GM12878 (cell line): Measurements from ENCODE around the gene ADGRL3. TPM values are rescaled to one million over a fixed set of nuclear protein-coding genes. Genes with fewer than 3 reads are reported as not detected.

Experiments used
- ATAC-seq: fragments of 200-7000 bp; cut with Tn5 transposase; 3 replicates; pipeline ENCODE4 v1.9.1; 2020; ENCODE audit warnings: mild to moderate bottlenecking, moderate library complexity
- BruUV-seq: library from RNA; stranded (reverse); fragments of 400-500 nt; replicated peaks from 2 replicates; lab custom pipeline; 2021; lab: Mats Ljungman, UMichigan
- CTCF ChIA-PET: fragments of 300-600 bp; sonication (Branson Sonifier 250); formaldehyde crosslinking; extraction: SDS; loops from one replicate; lab custom pipeline; 2021; ENCODE audit warnings: inconsistent platforms; lab: Yijun Ruan, JAX
- POLR2A ChIA-PET: fragments of 350-600 bp; formaldehyde crosslinking; extraction: SDS; loops from one replicate; lab custom pipeline; 2021; ENCODE audit warnings: inconsistent platforms; lab: Charles Lee
- RAD21 ChIA-PET: fragments of 300-600 bp; sonication (Branson Sonifier 250); formaldehyde crosslinking; loops from one replicate; lab custom pipeline; 2023; ENCODE audit warnings: antibody characterized with exemption; ENCODE audit not compliant: unreplicated experiment; lab: Charles Lee
- SMC1A ChIA-PET: fragments of 300-600 bp; sonication (Branson Sonifier 250); formaldehyde crosslinking; loops from one replicate; lab custom pipeline; 2023; ENCODE audit not compliant: unreplicated experiment, uncharacterized antibody; lab: Charles Lee
- DNase-seq: peaks from one replicate; pipeline ENCODE4 v3.0.0-alpha.2; 2011; ENCODE audit warnings: low read depth, low spot score
- FAIRE-seq: peaks from 3 replicates; lab custom pipeline; 2011; peaks lifted over from hg19 to GRCh38; lab: Jason Lieb, UNC
- H2AFZ ChIP-seq: 2 replicates; pipeline ENCODE4 v1.6.0; 2011; ENCODE audit warnings: low read depth, low read length, control low read depth; ENCODE audit not compliant: control insufficient read depth
- H3K27ac ChIP-seq: 2 replicates; pipeline ENCODE4 v1.5.1; 2011; ENCODE audit warnings: control low read depth; ENCODE audit not compliant: control insufficient read depth, insufficient read depth
- H3K27me3 ChIP-seq, 2 experiments: replicated peaks in 1 of 2; 2 replicates each; pipeline versions ENCODE4 v1.6.0 to v1.6.1; 2011; ENCODE audit warnings: low read length in 1 of 2; ENCODE audit not compliant: control insufficient read depth in 2 of 2, insufficient read depth in 2 of 2
- H3K36me3 ChIP-seq, 2 experiments: 2 replicates each; pipeline ENCODE4 v1.5.1; 2011; ENCODE audit warnings: low read length in 1 of 2; ENCODE audit not compliant: control insufficient read depth in 2 of 2, insufficient read depth in 2 of 2
- H3K4me1 ChIP-seq: 2 replicates; pipeline ENCODE4 v1.6.1; 2011; ENCODE audit warnings: mild to moderate bottlenecking, low read length, moderate library complexity, mixed read lengths; ENCODE audit not compliant: control insufficient read depth, insufficient read depth
- H3K4me2 ChIP-seq: 2 replicates; pipeline ENCODE4 v1.6.0; 2011; ENCODE audit warnings: control low read depth; ENCODE audit not compliant: control insufficient read depth, insufficient read depth
- H3K4me3 ChIP-seq: fragments of 200-600 bp; sonication (generic); 2 replicates; pipeline ENCODE4 v1.5.1; 2016
- H3K79me2 ChIP-seq: 2 replicates; pipeline ENCODE4 v1.6.0; 2011; ENCODE audit warnings: low read length; ENCODE audit not compliant: control insufficient read depth, insufficient read depth
- H3K9ac ChIP-seq: 2 replicates; pipeline ENCODE4 v1.8.0; 2011; ENCODE audit warnings: low read length, control low read depth, mixed read lengths; ENCODE audit not compliant: control insufficient read depth, insufficient read depth
- H3K9me3 ChIP-seq: replicated peaks from 3 replicates; pipeline ENCODE4 v1.5.1; 2011; ENCODE audit warnings: mild to moderate bottlenecking, low read length; ENCODE audit not compliant: control insufficient read depth, insufficient read depth
- H4K20me1 ChIP-seq: 2 replicates; pipeline ENCODE4 v1.6.0; 2011; ENCODE audit not compliant: control insufficient read depth, insufficient read depth
- CHD1 ChIP-seq: IDR thresholded peaks from 2 replicates; pipeline ENCODE4 v1.6.1; 2012; ENCODE audit warnings: low read depth, low read length, improper control_type of control experiment
- CREM ChIP-seq: IDR thresholded peaks from 2 replicates; pipeline ENCODE4 v1.6.1; 2014; ENCODE audit warnings: antibody characterized with exemption, low read depth
- GABPA ChIP-seq: IDR thresholded peaks from 2 replicates; pipeline ENCODE4 v1.6.1; 2014; ENCODE audit warnings: antibody characterized with exemption, low read depth, mild to moderate bottlenecking, inconsistent platforms
- GATAD2B ChIP-seq: fragments of 450-650 bp; conservative IDR thresholded peaks from 2 replicates; pipeline ENCODE4 v1.6.1; 2017; ENCODE audit warnings: low read depth, mild to moderate bottlenecking, moderate library complexity
- MEF2A ChIP-seq: IDR thresholded peaks from 2 replicates; pipeline ENCODE4 v1.6.1; 2011; ENCODE audit warnings: low read depth, mild to moderate bottlenecking, low read length, moderate library complexity; ENCODE audit not compliant: insufficient read depth
- SMAD1 ChIP-seq: fragments of 450-650 bp; IDR thresholded peaks from 2 replicates; pipeline ENCODE4 v1.6.1; 2018; ENCODE audit warnings: mild to moderate bottlenecking, low read depth; ENCODE audit not compliant: partially characterized antibody
- SREBF1 ChIP-seq: IDR thresholded peaks from 2 replicates; pipeline ENCODE4 v1.6.1; 2012; ENCODE audit warnings: mild to moderate bottlenecking, low read length
- SREBF2 ChIP-seq: IDR thresholded peaks from 2 replicates; pipeline ENCODE4 v1.6.1; 2012; ENCODE audit warnings: mild to moderate bottlenecking, low read length
- SRF ChIP-seq, 2 experiments: IDR thresholded peaks; 2 replicates each; pipeline ENCODE4 v1.6.1; 2011; ENCODE audit warnings: low read depth in 2 of 2, low read length in 2 of 2, mild to moderate bottlenecking in 1 of 2, moderate library complexity in 1 of 2
- ZNF24 ChIP-seq: fragments of 450-650 bp; IDR thresholded peaks from 2 replicates; pipeline ENCODE4 v1.6.1; 2017; ENCODE audit warnings: antibody characterized with exemption, mild to moderate bottlenecking
- WGBS: methylation state at CpG from one replicate; pipeline ENCODE4 v1.1.6; 2016; ENCODE audit warnings: low lambda C conversion rate; ENCODE audit not compliant: insufficient replicate concordance, insufficient coverage; ENCODE audit errors: missing lambda C conversion rate; 5-methylcytosine and 5-hydroxymethylcytosine counted together
- in situ Hi-C: fragments of 300-500 bp; cut with MboI; formaldehyde crosslinking; loops from 9 replicates; pipeline ENCODE4 v1.14.3; 2018; ENCODE audit warnings: mixed read lengths
- intact Hi-C: fragments of 100-400 bp; cut with micrococcal nuclease; formaldehyde crosslinking; loops from one replicate; pipeline ENCODE4 v1.14.2; 2022; ENCODE audit not compliant: unreplicated experiment
- polyA plus RNA-seq, 11 experiments: library from polyadenylated mRNA; depleted of rRNA in 4 of 11; unstranded in 6 of 11; stranded (reverse) in 5 of 11; fragments of >200 nt; fragmentation: Nextera tagmentation in 4 of 11; fragmentation: Illumina TruSeq in 1 of 11; extraction: Ambion mirVana in 4 of 11; extraction: Trizol in 1 of 11; gene quantifications; 1 replicate in 1 of 11; 2 replicates in 10 of 11; pipeline versions ENCODE4 v1.2.1 to v1.2.3, GENCODE V29; 2011 to 2016; ENCODE audit warnings: inconsistent platforms in 2 of 11, missing spikeins in 2 of 11, low read depth in 1 of 11
- total RNA-seq, 4 experiments: library from RNA; depleted of rRNA in 3 of 4; stranded (reverse); fragments of >200 nt in 3 of 4; fragmentation: Illumina TruSeq in 1 of 4; extraction: Trizol in 1 of 4; gene quantifications; 2 replicates each; pipeline versions ENCODE4 v1.2.1 to v1.2.3, GENCODE V29; 2013 to 2021
- TF ChIP-seq, protein P1 (sequence below): IDR thresholded peaks from 2 replicates; pipeline ENCODE4 v1.6.1; 2012; ENCODE audit warnings: low read length, inconsistent platforms
- TF ChIP-seq, protein P2 (sequence below): IDR thresholded peaks from 2 replicates; pipeline ENCODE4 v1.6.1; 2011; ENCODE audit warnings: borderline replicate concordance, low read depth, mild to moderate bottlenecking, moderate library complexity, low read length; ENCODE audit not compliant: insufficient read depth, poor library complexity, severe bottlenecking

ADGRL3 gene
- total and polyA plus RNA-seq, 10 of the 15 experiments (the other 5 are each of a cell fraction or from before 2014, with no cell fraction given) = 1.1 TPM; not detected in 9

DNA sequence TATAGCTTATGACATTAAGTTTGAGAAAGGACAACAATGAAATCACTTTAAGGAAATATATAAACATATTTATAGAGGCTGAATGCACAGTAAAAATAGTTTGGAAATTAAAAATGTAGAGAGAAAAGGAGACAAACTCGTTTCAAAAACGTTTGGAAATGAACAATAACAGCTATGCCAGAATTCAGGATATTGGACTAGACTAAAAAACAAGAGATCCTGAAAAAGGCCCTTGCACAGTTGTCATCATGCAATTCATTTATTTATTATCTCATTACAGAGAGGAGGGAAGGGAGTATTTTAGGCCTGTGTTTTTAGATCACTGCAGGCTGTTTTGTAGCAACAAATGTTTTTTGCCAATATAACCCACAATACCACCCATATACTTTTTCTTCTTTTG is 527.2 kb downstream of the ADGRL3 start:
- Histone ChIP-seq H3K9me3 (no peaks in the 10 kb centered on the region), H4K20me1 (no peaks in the 10 kb centered on the region), H3K9ac (no peak overlapping the region), H3K4me3 (no peak overlapping the region), H3K4me2 (no peak overlapping the region), H3K27me3 (no peaks in the 10 kb centered on the region), H2AFZ (no peak overlapping the region), H3K27ac (no peak overlapping the region), H3K36me3 (no peaks in the 10 kb centered on the region), H3K79me2 (no peaks in the 10 kb centered on the region), H3K4me1 (no peaks in the 10 kb centered on the region)
- intact Hi-C loops = no loop called here
- no peak for TF ChIP-seq SREBF1
- TF ChIP-seq SREBF2 = no peak
- TF ChIP-seq, protein P1, sequence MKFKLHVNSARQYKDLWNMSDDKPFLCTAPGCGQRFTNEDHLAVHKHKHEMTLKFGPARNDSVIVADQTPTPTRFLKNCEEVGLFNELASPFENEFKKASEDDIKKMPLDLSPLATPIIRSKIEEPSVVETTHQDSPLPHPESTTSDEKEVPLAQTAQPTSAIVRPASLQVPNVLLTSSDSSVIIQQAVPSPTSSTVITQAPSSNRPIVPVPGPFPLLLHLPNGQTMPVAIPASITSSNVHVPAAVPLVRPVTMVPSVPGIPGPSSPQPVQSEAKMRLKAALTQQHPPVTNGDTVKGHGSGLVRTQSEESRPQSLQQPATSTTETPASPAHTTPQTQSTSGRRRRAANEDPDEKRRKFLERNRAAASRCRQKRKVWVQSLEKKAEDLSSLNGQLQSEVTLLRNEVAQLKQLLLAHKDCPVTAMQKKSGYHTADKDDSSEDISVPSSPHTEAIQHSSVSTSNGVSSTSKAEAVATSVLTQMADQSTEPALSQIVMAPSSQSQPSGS = no peak
- no peak for TF ChIP-seq MEF2A
- TF ChIP-seq SRF (IDR thresholded peaks at IDR 0.05; ENCODE audit: low read depth in 2 of 2, low read length in 2 of 2) = no peak
- TF ChIP-seq SMAD1 = no peak
- TF ChIP-seq CHD1 = no peak
- TF ChIP-seq, protein P2, sequence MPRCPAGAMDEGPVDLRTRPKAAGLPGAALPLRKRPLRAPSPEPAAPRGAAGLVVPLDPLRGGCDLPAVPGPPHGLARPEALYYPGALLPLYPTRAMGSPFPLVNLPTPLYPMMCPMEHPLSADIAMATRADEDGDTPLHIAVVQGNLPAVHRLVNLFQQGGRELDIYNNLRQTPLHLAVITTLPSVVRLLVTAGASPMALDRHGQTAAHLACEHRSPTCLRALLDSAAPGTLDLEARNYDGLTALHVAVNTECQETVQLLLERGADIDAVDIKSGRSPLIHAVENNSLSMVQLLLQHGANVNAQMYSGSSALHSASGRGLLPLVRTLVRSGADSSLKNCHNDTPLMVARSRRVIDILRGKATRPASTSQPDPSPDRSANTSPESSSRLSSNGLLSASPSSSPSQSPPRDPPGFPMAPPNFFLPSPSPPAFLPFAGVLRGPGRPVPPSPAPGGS = no peak
- no peak for TF ChIP-seq GATAD2B
- TF ChIP-seq ZNF24 = no peak
- TF ChIP-seq CREM = no peak
- TF ChIP-seq GABPA = no peak
- no peak for DNase-seq
- no TSS peak for BruUV-seq
- RAD21 ChIA-PET = no interaction called here
- SMC1A ChIA-PET = interaction anchor here (0.9 to 1.1 kb wide), 2 partner anchors 14 to 469 kb away, joined by 3 read pairs; no protein-coding TSS in a partner anchor
- CTCF ChIA-PET = interaction anchor here (1.1 to 1.4 kb wide), 2 partner anchors 14 to 32 kb away, joined by 3 read pairs; no protein-coding TSS in a partner anchor
- 0% methylated on average over 2 of the region's 2 CpGs for WGBS
- in situ Hi-C loops = no loop called here
- ATAC-seq = no peak
- FAIRE-seq = no peak
- POLR2A ChIA-PET = no interaction called here
